Psoas muscle (tissue), 8 donors: Measurements from ENCODE around the gene WBP11. TPM values are rescaled to one million over a fixed set of nuclear protein-coding genes. Genes with fewer than 3 reads are reported as not detected.

Source experiments
- ATAC-seq, 4 donors: fragments of 200-7000 bp; cut with Tn5 transposase; one replicate each; pipeline ENCODE4 v1.9.1; 2020; ENCODE audit warnings: moderate library complexity in 3 of 4, mild to moderate bottlenecking in 2 of 4
- DNase-seq, 2 donors: peaks; one replicate each; pipeline ENCODE4 v3.0.0-alpha.2; 2020
- H3K27ac ChIP-seq: fragments of 200-600 bp; one replicate; pipeline ENCODE4 v1.8.0; 2022
- H3K27me3 ChIP-seq, 3 donors: fragments of 200-600 bp in 1 of 3; one replicate each; pipeline versions ENCODE4 v1.6.1 to v1.8.0; 2013 to 2022; ENCODE audit warnings: low read length in 2 of 3, mild to moderate bottlenecking in 2 of 3, moderate library complexity in 1 of 3; ENCODE audit not compliant: insufficient read depth in 3 of 3
- H3K36me3 ChIP-seq, 2 donors: fragments of 200-600 bp in 1 of 2; one replicate each; pipeline versions ENCODE4 v1.6.1 to v1.8.0; 2013 to 2022; ENCODE audit warnings: low read depth in 1 of 2, mild to moderate bottlenecking in 1 of 2, moderate library complexity in 1 of 2; ENCODE audit not compliant: insufficient read depth in 1 of 2
- H3K4me1 ChIP-seq: fragments of 200-600 bp; one replicate; pipeline ENCODE4 v1.8.0; 2022
- H3K4me3 ChIP-seq: fragments of 200-600 bp; one replicate; pipeline ENCODE4 v1.8.0; 2022; ENCODE audit warnings: mild to moderate bottlenecking
- H3K9me3 ChIP-seq: fragments of 200-600 bp; one replicate; pipeline ENCODE4 v1.8.0; 2022
- WGBS, 3 donors: extraction: QIAGEN DNeasy Blood & Tissue Kit; methylation state at CpG; one replicate each; pipeline versions ENCODE4 v1.1.6 to v1.1.7; 2013; 5-methylcytosine and 5-hydroxymethylcytosine counted together
- intact Hi-C, 2 donors: fragments of 100-400 bp; cut with DNase I; formaldehyde crosslinking; loops; one replicate each; pipeline versions ENCODE4 v1.11.0 to v1.14.2; 2022
- polyA plus RNA-seq, 3 donors: library from polyadenylated mRNA; stranded (reverse); fragments of 200-250 nt; gene quantifications; one replicate each; pipeline ENCODE4 v1.2.3, GENCODE V29; 2013
- total RNA-seq, 4 donors: library from RNA; stranded (reverse); fragmentation: NEBNext Ultra II Directional in 2 of 4; extraction: Animal tissue kit (Norgen Biotek cat#: 25700) in 2 of 4; gene quantifications; one replicate each; pipeline versions ENCODE4 v1.2.1 to v1.2.4, GENCODE V29; 2021 to 2023
- TF ChIP-seq, protein P1 (sequence below): fragments of 200-600 bp; IDR thresholded peaks from one replicate; pipeline ENCODE4 v1.8.0; 2022; ENCODE audit warnings: antibody characterized with exemption
- donor health status: healthy with polysubstance abuse.
- donor health status: DM: no; HTN: no; CAD: no; lungs with moderate emphysema.
- donor health status: Bipolar disorder and iron deficiency.
- donor health status: healthy.
- donor health status: DM: yes; HTN: yes; CAD: no.
- donor health status: DM: no; HTN: no; CAD: no.
- donor health status: DM: no; HTN: no; CAD: no.
- donor health status: DM: yes; HTN: yes; CAD: no.

The WBP11 gene
- total and polyA plus RNA-seq, 7 donors = 22.7 to 68.0 (median 48.7) TPM

- peak; percentile 89 to 92 for DNase-seq
- Histone ChIP-seq H3K4me1 (peaks cover 16% of the 10 kb centered on the region), H3K9me3 (no peaks in the 10 kb centered on the region), H3K27me3 (no peaks in the 10 kb centered on the region), H3K4me3 (peak overlapping the region; percentile 91), H3K36me3 (no peaks in the 10 kb centered on the region), H3K27ac (peak overlapping the region; percentile 97)
- peak; percentile 71 to 74 (median 73) for ATAC-seq
- TF ChIP-seq, protein P1, sequence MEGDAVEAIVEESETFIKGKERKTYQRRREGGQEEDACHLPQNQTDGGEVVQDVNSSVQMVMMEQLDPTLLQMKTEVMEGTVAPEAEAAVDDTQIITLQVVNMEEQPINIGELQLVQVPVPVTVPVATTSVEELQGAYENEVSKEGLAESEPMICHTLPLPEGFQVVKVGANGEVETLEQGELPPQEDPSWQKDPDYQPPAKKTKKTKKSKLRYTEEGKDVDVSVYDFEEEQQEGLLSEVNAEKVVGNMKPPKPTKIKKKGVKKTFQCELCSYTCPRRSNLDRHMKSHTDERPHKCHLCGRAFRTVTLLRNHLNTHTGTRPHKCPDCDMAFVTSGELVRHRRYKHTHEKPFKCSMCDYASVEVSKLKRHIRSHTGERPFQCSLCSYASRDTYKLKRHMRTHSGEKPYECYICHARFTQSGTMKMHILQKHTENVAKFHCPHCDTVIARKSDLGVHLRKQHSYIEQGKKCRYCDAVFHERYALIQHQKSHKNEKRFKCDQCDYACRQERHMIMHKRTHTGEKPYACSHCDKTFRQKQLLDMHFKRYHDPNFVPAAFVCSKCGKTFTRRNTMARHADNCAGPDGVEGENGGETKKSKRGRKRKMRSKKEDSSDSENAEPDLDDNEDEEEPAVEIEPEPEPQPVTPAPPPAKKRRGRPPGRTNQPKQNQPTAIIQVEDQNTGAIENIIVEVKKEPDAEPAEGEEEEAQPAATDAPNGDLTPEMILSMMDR = no peak
- WGBS, 3 donors = 1% methylated on average over 56 of the region's 56 CpGs
- intact Hi-C loops = no loop called here
Measured at GRCh38 chr12:14770496-14771461, 32.5 kb downstream of the WBP11 start.

- H3K27ac ChIP-seq = peak overlapping the region; percentile 97
- WGBS, 3 donors = 0 to 1% (median 0%) methylated on average over 38 of the region's 38 CpGs
- DNase-seq (peak; percentile 81 to 91), ATAC-seq (peak; percentile 73 to 80 (median 76))
- peaks cover 3% of the 10 kb centered on the region for H3K9me3 ChIP-seq
- intact Hi-C loops = no loop called here
- H3K4me1 ChIP-seq = peaks cover 16% of the 10 kb centered on the region
- TF ChIP-seq, protein P1 = peak; percentile 80
- peak overlapping the region; percentile 91 for H3K4me3 ChIP-seq
- no peaks in the 10 kb centered on the region for H3K27me3 ChIP-seq
- H3K36me3 ChIP-seq = peaks cover 0 to 3% of the 10 kb centered on the region in 2 donors
Measured at GRCh38 chr12:14769969-14770495, 33.2 kb downstream of the WBP11 start.

- Histone ChIP-seq H3K27me3 (no peaks in the 10 kb centered on the region), H3K4me1 (peaks cover 16% of the 10 kb centered on the region), H3K36me3 (peaks cover 0 to 3% of the 10 kb centered on the region in 2 donors), H3K27ac (peak overlapping the region; percentile 97), H3K4me3 (peak overlapping the region; percentile 91), H3K9me3 (peaks cover 3% of the 10 kb centered on the region)
- TF ChIP-seq, protein P1 = no peak
- WGBS, 3 donors = 14 to 22% (median 16%) methylated on average over 24 to 26 of the region's 26 CpGs
- DNase-seq = peak; percentile 21 to 63
- peak in 3 of 4 donors; percentile 1 to 7 (median 3) for ATAC-seq
- intact Hi-C loops = no loop called here
Measured at GRCh38 chr12:14769466-14769968, 33.8 kb downstream of the WBP11 start.

GRCh38 chr12:14768823-14769405 lies 34.4 kb downstream of the WBP11 start:
- Histone ChIP-seq H3K27me3 (no peaks in the 10 kb centered on the region), H3K27ac (peak overlapping the region; percentile 97), H3K36me3 (peaks cover 0 to 3% of the 10 kb centered on the region in 2 donors), H3K4me3 (peak overlapping the region; percentile 91), H3K9me3 (peaks cover 3% of the 10 kb centered on the region), H3K4me1 (peaks cover 16% of the 10 kb centered on the region)
- TF ChIP-seq, protein P1 = no peak
- no peak for DNase-seq
- WGBS, 3 donors = 60 to 67% (median 63%) methylated on average over 14 to 16 of the region's 16 CpGs
- intact Hi-C loops = no loop called here
- no peak for ATAC-seq
